IMR-90 (cell line): ENCODE measurements around the gene JMJD6.

Source experiments
- BHLHE40 ChIP-seq: fragments of 150-350 bp; IDR thresholded peaks from 2 replicates; pipeline ENCODE4 v1.6.1; 2016; ENCODE audit warnings: mild to moderate bottlenecking, low read depth, low read length
- CHD1 ChIP-seq: IDR thresholded peaks from 2 replicates; pipeline ENCODE4 v1.6.1; 2012; ENCODE audit warnings: low read depth, low read length, improper control_type of control experiment
- CTCF ChIP-seq: conservative IDR thresholded peaks from 2 replicates; pipeline ENCODE4 v1.5.1; 2012; ENCODE audit warnings: mild to moderate bottlenecking, low read depth, low read length, improper control_type of control experiment
- POLR2A ChIP-seq: IDR thresholded peaks from 2 replicates; pipeline ENCODE4 v1.6.1; 2012; ENCODE audit warnings: mild to moderate bottlenecking, low read depth, low read length
- RCOR1 ChIP-seq: IDR thresholded peaks from 2 replicates; pipeline ENCODE4 v1.6.1; 2012; ENCODE audit warnings: mild to moderate bottlenecking, low read length, improper control_type of control experiment; ENCODE audit not compliant: insufficient replicate concordance
- SMC3 ChIP-seq: fragments of 150-350 bp; IDR thresholded peaks from 2 replicates; pipeline ENCODE4 v1.6.1; 2016; ENCODE audit warnings: low read depth, mild to moderate bottlenecking, antibody characterized with exemption, low read length, moderate library complexity

- TF ChIP-seq POLR2A: no peak
- no peak for TF ChIP-seq CHD1
- no peak for TF ChIP-seq SMC3
- TF ChIP-seq CTCF: no peak
- no peak for TF ChIP-seq BHLHE40
- TF ChIP-seq RCOR1: no peak
Measured at GRCh38 chr17:76733618-76733957, 7.2 kb upstream of the JMJD6 start.
